Measurements from ENCODE around the gene SORCS2.
A peak's percentile ranks its signal among the peaks of the same experiment; 100 is the strongest.

SORCS2 gene

GRCh38 chr4:7192252-7193029, at the start of gene SORCS2:
TSS of gene SORCS2 (plus strand) at chr4:7192538.
- peak; percentile 89 for DNase-seq (ENCODE audit: extremely low spot score)
- ChIA-PET POLR2A (no interaction called here), CTCF (interaction anchor here (0.6 to 1.2 kb wide), 5 partner anchors 15 to 145 kb away, joined by 3 to 6 read pairs (median 3); no protein-coding TSS in a partner anchor)
- no peak for TF ChIP-seq ARNT (IDR thresholded peaks at IDR 0.05)
- no peak for TF ChIP-seq ELF4 (IDR thresholded peaks at IDR 0.05)
- no peak for TF ChIP-seq BHLHE40 (IDR thresholded peaks at IDR 0.05; ENCODE audit: borderline replicate concordance)
- no peak for TF ChIP-seq FOXA1 (IDR thresholded peaks at IDR 0.05)
- no peak for TF ChIP-seq FOXM1 (IDR thresholded peaks at IDR 0.05; ENCODE audit: borderline replicate concordance)
- no peak for TF ChIP-seq L3MBTL2 (conservative IDR thresholded peaks at IDR 0.05)
- TF ChIP-seq SP1 (IDR thresholded peaks at IDR 0.05) = no peak
- no peak for TF ChIP-seq SUZ12 (IDR thresholded peaks at IDR 0.05)
- no peak for TF ChIP-seq ZNF384 (IDR thresholded peaks at IDR 0.05)
- TF ChIP-seq, protein P1, sequence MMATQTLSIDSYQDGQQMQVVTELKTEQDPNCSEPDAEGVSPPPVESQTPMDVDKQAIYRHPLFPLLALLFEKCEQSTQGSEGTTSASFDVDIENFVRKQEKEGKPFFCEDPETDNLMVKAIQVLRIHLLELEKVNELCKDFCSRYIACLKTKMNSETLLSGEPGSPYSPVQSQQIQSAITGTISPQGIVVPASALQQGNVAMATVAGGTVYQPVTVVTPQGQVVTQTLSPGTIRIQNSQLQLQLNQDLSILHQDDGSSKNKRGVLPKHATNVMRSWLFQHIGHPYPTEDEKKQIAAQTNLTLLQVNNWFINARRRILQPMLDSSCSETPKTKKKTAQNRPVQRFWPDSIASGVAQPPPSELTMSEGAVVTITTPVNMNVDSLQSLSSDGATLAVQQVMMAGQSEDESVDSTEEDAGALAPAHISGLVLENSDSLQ (IDR thresholded peaks at IDR 0.05) = no peak
- no peak for TF ChIP-seq LEF1 (IDR thresholded peaks at IDR 0.05; ENCODE audit: borderline replicate concordance)
- no peak for TF ChIP-seq TARDBP (IDR thresholded peaks at IDR 0.05)
- no peak for TF ChIP-seq FOXK2 (IDR thresholded peaks at IDR 0.05)
- TF ChIP-seq NFRKB (IDR thresholded peaks at IDR 0.05) = no peak

DNA sequence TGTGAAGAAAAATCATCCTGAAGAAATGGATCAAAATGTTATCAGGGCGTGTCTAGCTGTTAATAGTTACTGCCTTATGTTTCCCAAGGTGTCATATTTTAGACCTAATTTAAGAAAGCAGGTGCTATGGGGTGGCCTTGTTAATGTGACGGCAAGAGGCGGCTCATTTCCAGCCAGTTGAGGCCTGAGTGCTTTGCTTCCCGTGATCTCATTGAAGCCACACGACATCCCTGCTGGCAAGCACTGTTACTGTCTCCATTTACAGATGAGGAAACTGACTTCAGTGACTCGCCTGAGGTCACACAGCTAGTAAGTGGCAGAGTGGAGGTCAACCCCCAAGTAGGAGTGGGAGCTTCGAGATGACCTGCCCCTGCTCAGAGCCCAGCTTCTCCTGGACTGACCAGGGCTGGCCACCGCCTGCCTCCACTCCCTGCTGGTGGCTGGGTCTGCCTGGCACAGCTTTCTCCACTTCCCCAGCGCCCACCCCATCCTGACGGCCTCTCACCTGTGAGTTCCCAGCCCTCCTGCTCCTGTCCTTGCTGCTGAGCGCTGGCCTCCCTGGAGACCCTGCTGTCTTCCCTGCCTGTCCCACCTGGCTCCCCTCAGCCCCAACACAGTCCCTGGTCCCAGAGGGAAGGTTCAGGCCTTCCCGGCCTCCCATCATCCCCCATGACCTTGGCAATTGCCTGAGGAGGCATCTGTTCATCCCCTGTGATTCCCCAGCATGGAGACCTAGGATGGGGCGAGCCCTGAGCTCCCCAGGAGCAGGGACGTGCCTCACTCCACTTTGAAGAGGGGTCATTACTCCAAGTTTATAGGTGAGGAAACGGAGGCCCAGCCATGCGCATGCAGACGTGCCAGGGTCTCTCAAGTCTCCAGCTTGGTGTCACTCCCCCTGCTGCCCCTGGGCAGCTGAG, 47.7 kb upstream of the SORCS2 start:
- no peak for DNase-seq (ENCODE audit: extremely low spot score)
- ChIA-PET POLR2A (no interaction called here), CTCF (interaction anchor here (0.9 kb wide), 1 partner anchor 12 kb away, joined by 3 read pairs; no protein-coding TSS in a partner anchor)
- TF ChIP-seq L3MBTL2 (conservative IDR thresholded peaks at IDR 0.05) = no peak
- TF ChIP-seq HDGF (IDR thresholded peaks at IDR 0.05; ENCODE audit: borderline replicate concordance) = no peak
- TF ChIP-seq, protein P1 (IDR thresholded peaks at IDR 0.05) = no peak
- TF ChIP-seq ZNF384 (IDR thresholded peaks at IDR 0.05) = no peak
- no peak for TF ChIP-seq NFRKB (IDR thresholded peaks at IDR 0.05)

DNA sequence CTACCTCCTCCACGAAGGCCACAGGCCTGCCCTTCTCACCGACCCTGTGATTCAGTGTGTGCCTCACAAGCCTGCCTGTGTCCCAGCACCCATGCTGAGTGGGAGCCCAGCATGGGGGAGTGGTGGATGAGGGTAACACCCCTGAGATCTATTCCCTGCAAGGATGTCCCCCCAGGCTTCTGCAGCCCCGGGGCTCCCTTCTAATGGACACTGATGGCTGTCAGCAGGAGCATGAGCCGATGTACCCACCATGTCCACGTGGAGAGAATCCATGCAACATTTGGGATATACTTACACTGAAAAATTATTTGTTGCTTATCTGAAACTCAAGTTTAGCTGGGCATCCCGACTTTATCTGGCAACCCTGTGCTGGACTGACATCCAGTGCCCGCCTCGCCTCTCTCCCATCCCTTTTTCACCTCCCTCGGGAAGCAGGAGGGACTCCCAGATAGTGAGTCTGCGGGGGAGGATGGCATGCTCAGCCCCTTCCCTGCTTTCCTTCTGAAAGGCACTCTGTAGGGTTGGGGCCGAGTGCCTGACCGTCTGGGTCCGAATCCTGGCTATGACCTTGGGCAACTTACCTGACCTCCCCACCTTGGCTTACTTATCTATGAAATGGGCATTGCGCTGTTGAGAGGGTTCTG, 46.9 kb upstream of the SORCS2 start:
- no peak for TF ChIP-seq FOXK2 (IDR thresholded peaks at IDR 0.05)
- no peak for TF ChIP-seq BHLHE40 (IDR thresholded peaks at IDR 0.05; ENCODE audit: borderline replicate concordance)
- TF ChIP-seq FOXA1 (IDR thresholded peaks at IDR 0.05) = no peak
- TF ChIP-seq NFRKB (IDR thresholded peaks at IDR 0.05) = no peak
- TF ChIP-seq TARDBP (IDR thresholded peaks at IDR 0.05) = no peak
- no peak for TF ChIP-seq HDGF (IDR thresholded peaks at IDR 0.05; ENCODE audit: borderline replicate concordance)
- TF ChIP-seq L3MBTL2 (conservative IDR thresholded peaks at IDR 0.05) = no peak
- no peak for TF ChIP-seq LEF1 (IDR thresholded peaks at IDR 0.05; ENCODE audit: borderline replicate concordance)
- TF ChIP-seq CTBP1 (IDR thresholded peaks at IDR 0.05; ENCODE audit: borderline replicate concordance) = no peak
- TF ChIP-seq FOXM1 (IDR thresholded peaks at IDR 0.05; ENCODE audit: borderline replicate concordance) = no peak
- TF ChIP-seq SUZ12 (IDR thresholded peaks at IDR 0.05) = no peak
- TF ChIP-seq ELF4 (IDR thresholded peaks at IDR 0.05) = no peak
- no peak for TF ChIP-seq ZNF384 (IDR thresholded peaks at IDR 0.05)
- DNase-seq (ENCODE audit: extremely low spot score) = no peak
- ChIA-PET CTCF (interaction anchor here (0.9 kb wide), 1 partner anchor 11 kb away, joined by 3 read pairs; no protein-coding TSS in a partner anchor), POLR2A (no interaction called here)

- ChIA-PET POLR2A (no interaction called here), CTCF (interaction anchor here (0.7 to 1.5 kb wide), 2 partner anchors 11 to 42 kb away, joined by 3 to 5 read pairs; no protein-coding TSS in a partner anchor)
- DNase-seq (ENCODE audit: extremely low spot score) = no peak
- TF ChIP-seq FOXK2 (IDR thresholded peaks at IDR 0.05) (no peak), HDGF (IDR thresholded peaks at IDR 0.05; ENCODE audit: borderline replicate concordance) (no peak), ARNT (IDR thresholded peaks at IDR 0.05) (no peak), ZNF384 (IDR thresholded peaks at IDR 0.05) (no peak), BHLHE40 (IDR thresholded peaks at IDR 0.05; ENCODE audit: borderline replicate concordance) (no peak), FOXA1 (IDR thresholded peaks at IDR 0.05) (no peak), LEF1 (IDR thresholded peaks at IDR 0.05; ENCODE audit: borderline replicate concordance) (no peak), SP1 (IDR thresholded peaks at IDR 0.05) (no peak), SUZ12 (IDR thresholded peaks at IDR 0.05) (no peak), L3MBTL2 (conservative IDR thresholded peaks at IDR 0.05) (no peak), CTBP1 (IDR thresholded peaks at IDR 0.05; ENCODE audit: borderline replicate concordance) (no peak), NFRKB (IDR thresholded peaks at IDR 0.05) (no peak)
- TF ChIP-seq, protein P1 (IDR thresholded peaks at IDR 0.05) = no peak
Measured at GRCh38 chr4:7146059-7146785, 46.1 kb upstream of the SORCS2 start.

GRCh38 chr4:7146786-7147115, 45.6 kb upstream of the SORCS2 start:
- TF ChIP-seq, protein P1 (IDR thresholded peaks at IDR 0.05) = no peak
- no peak for TF ChIP-seq SUZ12 (IDR thresholded peaks at IDR 0.05)
- no peak for TF ChIP-seq ELF4 (IDR thresholded peaks at IDR 0.05)
- no peak for TF ChIP-seq TARDBP (IDR thresholded peaks at IDR 0.05)
- no peak for TF ChIP-seq LEF1 (IDR thresholded peaks at IDR 0.05; ENCODE audit: borderline replicate concordance)
- TF ChIP-seq FOXA1 (IDR thresholded peaks at IDR 0.05) = no peak
- TF ChIP-seq L3MBTL2 (conservative IDR thresholded peaks at IDR 0.05) = no peak
- TF ChIP-seq FOXM1 (IDR thresholded peaks at IDR 0.05; ENCODE audit: borderline replicate concordance) = no peak
- no peak for TF ChIP-seq ARNT (IDR thresholded peaks at IDR 0.05)
- no peak for TF ChIP-seq FOXK2 (IDR thresholded peaks at IDR 0.05)
- no peak for TF ChIP-seq BHLHE40 (IDR thresholded peaks at IDR 0.05; ENCODE audit: borderline replicate concordance)
- no peak for TF ChIP-seq CTBP1 (IDR thresholded peaks at IDR 0.05; ENCODE audit: borderline replicate concordance)
- TF ChIP-seq NFRKB (IDR thresholded peaks at IDR 0.05) = no peak
- no peak for TF ChIP-seq SP1 (IDR thresholded peaks at IDR 0.05)
- TF ChIP-seq ZNF384 (IDR thresholded peaks at IDR 0.05) = no peak
- no peak for TF ChIP-seq HDGF (IDR thresholded peaks at IDR 0.05; ENCODE audit: borderline replicate concordance)
- POLR2A ChIA-PET = no interaction called here
- CTCF ChIA-PET = interaction anchor here (0.7 to 1.5 kb wide), 3 partner anchors 10 to 45 kb away, joined by 3 to 5 read pairs (median 3); no protein-coding TSS in a partner anchor
- no peak for DNase-seq (ENCODE audit: extremely low spot score)
